ENCODE measurements around the gene MEF2D. TPM values are rescaled to one million over a fixed set of nuclear protein-coding genes. Genes with fewer than 3 reads are reported as not detected.

Gene MEF2D
- total RNA-seq, 1 donor from 2014 or later = 29.7 TPM

DNA sequence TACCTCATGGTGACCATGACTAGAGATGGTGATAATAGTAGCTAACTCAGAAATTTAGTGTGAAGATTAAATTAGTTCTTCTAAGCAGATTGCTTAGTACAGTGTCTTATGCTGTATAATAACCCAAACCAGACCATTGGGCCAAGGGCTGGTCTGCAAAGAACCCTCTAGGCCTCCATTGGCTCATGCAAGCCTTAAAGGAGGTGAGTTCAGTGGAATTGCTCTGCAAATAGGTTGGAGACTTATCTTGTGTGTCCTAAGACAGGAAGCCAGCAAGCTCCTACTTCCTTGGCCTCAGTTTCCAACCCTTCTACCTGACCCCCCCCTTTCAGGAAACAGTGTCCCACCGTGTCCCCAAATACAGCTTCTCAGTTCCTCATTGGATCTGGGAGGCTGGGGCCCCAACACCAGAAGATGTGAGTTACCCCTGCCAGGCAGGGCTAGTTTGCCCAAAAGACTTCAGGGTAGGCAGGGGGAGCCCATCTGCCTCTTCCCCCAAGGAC is 1.9 kb upstream of the MEF2D start:
- intact Hi-C loops (cut with micrococcal nuclease) = loop anchor here (5.0 to 10.0 kb wide), 2 partner anchors 632 to 1500 kb away; partner anchors contain the start of genes ETV3 and ZBTB7B

DNA sequence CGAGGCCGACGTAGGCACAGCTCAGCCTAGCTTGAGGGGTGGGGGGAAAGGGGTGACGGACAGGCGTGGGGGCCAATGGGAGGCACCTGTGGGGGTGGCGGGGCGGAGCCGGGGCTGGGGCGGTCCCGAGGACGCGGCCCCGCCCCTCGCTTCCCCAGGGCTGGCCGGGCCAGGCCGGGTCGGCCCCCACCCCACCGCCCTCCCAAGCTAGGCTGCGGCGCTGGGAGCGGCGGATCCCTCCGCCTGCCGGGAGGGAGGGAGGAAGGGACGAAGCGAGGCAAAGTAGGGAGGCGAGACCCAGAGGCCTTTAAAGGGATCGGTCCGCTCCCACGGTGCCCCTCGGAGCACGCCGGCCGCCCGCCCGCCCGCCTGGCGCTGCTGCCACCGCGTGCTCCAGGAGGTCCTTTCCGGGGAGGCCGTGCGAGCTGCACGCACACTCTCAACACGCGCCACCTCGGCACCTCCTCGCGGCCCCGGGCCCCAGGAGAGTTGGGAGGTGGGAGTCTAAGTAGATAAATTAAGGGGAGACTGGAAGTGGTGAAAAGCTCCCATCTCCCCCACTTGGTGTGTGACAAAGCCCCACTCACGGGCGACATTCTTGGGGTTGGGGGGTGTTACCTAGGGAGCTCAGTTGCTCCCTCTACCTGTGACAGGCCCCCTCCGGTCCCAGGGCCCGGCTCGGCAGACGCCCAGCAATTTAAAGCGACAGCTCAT is 375 bp upstream of the MEF2D start:
- intact Hi-C loops (cut with micrococcal nuclease) = loop anchor here (1.0 to 10.0 kb wide), 8 partner anchors 12 to 1499 kb away; partner anchors contain the start of genes CCT3, ETV3, GPATCH4 and PRCC

DNA sequence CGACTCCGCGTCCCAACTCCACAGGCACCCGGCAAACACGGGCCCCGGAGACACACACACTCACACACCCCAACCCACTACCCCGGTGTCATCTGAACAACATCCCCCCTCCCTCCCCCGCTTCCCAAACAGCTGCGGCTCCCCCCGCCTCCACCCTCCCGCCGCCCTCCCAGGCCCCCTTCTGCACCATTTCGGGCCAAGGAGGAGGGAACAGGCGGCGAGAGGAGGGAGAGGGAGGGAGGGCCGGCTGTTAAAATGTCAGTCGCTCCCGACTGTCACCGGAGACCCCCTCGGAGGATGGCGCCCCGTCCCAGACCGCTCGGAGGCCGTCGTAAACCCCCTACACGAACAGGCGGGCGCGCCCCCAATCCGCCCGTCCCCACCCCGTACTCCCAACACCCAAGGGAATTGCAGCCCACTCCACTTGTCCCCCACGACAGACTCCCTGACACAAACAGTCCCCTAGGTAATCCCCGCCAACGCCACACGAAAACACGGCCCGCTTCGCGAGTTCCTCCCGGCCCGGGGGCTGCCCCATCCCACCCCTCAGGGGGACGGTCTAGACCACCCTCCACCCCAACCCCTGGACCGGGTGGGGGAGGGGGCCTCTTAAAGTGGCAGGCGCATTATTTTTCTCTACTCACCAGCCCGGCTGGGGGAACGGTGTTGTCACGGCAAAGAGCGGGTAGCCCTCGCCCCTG is 583 bp downstream of the MEF2D start:
- intact Hi-C loops (cut with micrococcal nuclease) = loop anchor here (1.0 to 10.0 kb wide), 6 partner anchors 11 to 1498 kb away; partner anchors contain the start of genes ETV3, GPATCH4 and ZBTB7B

DNA sequence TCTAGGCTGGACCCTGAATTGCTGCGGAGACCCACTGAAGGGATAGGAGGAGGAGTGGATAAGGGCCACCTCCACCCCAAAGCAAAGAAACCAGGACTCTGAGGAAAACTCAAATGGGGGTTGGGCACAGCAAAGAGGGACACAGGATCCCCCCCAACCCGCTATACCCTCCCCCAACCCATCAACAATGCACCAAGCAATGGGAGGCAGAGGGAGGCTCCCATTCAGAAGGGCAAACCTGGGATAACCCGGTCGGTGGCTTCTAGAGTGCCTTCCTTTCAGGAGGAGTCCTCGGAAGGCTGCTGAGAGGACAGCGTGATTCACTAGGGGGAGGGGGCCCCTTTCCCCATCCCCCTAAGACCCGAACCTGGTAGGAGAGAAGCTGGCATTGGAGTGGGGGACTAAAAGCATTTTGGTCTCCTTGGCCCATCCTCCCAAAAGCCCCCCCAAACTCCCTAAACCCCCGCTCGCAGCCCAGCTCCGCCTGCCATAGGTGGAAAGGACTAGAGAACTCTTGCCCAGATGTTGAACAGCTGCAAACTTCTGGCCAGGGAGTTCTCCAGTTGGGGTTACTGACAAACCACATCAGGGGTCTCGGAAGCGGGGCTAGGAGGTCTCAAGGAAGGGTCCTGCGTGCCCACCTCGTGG is 1.3 kb downstream of the MEF2D start:
- intact Hi-C loops (cut with micrococcal nuclease) = no loop called here

DNA sequence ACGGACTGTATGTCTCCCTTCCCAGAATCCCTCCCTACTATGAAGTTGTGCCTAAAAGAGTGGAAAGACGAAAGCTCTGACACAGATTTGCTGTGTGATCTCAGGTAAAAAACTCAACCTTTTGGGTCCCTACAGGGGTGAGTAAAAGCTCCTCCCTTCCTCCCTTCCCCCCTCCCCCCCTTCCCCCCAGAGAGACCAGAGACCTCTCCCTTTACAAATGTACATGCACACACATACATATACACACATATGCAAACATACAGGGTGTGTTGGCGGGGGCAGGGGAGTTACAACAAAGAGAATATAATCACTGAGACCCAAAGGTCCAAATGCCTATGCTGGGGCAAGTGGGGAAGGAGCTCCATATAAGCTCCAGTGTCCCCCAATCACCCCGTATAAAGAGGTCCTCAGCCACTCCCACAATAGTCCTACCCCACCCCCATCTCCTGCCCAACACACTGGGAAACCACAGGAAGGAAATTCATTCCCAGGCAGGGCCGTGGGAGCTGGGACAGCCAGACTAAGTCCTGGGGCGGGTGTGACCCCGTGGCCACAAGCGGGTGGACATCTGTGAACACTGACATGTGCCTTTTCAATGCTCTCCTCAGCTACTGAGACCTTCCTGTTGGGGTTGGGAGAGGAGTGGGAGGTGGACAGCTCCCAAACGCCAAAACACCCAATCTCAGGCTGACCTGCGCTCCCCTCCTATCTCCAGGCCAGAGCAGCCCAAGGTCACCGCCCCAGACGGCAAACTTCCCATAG is 2.0 kb downstream of the MEF2D start:
- intact Hi-C loops (cut with micrococcal nuclease) = no loop called here

DNA sequence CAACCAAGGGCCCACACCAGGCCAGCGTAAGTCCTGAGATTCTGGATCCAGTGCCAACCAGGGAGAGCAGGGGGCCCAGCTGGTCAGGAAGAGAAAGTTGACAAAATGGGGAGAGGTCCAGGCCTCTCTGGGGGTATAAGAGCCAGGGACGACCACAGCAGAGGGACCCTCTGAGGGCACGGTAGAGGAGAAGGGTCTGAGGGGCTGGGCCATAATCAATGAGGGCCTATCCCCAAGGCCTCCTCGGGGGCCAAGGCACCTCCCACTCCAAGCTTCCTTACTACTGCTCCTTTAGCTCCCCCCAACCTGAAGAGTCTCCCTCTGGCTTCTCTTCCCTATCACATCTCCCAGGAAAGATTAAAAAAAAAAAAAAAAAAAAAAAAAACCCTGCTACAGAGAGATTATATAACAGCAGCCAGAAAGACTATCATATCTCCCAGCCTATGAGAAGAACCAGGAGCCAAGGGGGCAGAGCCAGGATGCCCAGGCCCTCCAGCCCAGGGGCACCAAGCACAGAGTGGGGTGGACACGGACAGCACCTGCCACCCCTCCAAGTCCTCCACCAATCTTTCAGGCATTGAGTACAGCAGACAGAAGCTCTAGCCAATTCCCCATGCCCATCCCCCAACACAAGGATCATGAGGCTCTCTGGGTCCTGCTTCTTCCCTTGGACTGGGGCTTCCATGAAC is 2.7 kb downstream of the MEF2D start:
- intact Hi-C loops (cut with micrococcal nuclease) = no loop called here

DNA sequence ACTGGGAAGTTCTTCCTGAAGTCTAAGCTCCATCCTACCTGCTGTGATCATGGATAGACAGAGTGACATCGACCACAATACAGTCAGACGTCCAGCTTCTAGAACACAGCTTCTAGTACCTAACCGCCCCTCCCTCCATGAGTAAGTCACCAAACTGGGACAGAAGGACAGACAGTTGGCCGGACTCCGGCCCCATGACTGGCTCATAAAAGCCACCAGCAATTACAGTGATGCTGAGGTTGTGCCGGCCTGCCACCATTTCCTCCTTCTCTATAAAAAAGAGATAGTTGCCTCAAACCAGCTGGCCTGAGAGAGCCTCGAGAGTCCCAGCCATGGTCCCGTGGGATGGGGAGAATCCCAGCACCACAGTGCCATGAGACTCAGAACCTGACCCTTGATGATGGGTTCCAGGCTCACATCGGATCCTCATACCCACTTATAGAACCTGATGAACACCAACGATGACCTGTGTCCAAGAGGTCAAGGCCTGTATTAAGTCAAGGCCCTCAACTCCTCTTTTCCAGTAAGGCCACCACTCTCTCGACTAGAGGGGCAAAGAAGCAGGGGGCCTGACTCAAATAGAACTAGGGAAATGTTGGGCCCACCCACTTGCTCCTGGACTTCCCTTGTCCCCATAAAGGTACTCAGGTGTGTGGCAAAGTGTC is 3.4 kb downstream of the MEF2D start:
- intact Hi-C loops (cut with micrococcal nuclease) = no loop called here

DNA sequence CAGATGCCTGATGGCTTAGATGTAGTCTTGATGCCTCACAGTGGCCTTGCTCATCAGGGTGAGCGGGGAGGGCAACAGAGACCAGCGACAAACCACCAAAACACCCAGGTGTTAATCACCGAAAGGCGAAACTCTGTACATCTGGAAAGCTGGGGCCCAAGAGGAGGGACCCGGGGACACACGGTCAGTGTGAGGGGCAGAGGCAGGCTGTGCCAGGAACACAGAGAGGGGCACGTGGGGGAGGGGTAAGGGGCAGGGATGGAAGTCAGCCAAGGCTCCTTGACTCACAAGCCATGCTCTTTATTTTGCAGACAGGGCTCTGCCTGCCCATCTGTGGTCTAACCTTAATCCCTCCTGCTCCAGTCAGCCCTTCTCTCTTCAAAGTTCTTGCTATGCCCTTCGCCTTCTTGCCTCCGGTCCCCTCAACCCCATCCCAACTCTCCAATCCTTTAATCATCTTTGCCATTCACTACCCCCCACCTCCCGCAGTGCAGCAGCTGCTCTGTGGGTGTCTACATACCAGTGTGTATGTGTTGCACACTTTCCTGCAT is 4.3 kb downstream of the MEF2D start:
- intact Hi-C loops (cut with micrococcal nuclease) = no loop called here

DNA sequence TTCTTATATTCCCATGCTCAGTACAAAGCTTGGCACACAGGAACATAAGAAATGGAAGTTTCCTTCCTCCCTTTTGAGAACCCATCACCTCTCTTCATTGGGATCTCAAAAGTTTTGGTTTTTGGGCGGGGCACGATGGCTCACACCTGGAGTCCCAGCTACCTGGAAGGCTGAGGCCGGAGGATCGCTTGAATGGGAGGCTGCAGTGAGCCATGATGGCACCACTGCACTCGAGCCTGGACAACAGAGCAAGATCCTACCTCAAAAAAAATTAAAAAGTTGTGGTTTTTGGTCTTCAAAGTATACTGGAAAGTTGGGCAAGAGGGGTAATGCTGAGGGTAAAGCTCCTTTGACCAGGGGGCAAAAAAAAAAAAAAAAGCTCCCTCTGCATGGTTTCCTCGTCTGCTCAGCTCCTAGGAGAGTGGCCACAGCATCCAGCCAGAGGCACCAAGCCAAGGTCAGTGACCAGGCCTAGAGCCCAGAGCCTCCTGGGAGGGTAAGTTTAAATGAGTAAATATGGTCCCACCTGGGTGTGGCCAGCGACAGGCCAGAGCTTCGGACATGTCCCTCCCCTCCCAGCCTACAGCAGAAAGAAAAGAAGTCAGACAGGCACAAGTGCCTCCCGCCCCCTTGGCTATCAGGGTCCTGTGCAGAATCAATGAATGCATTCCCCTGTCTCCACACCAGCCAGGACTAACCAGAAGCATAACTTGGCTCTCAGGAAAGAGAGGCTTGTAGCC is 5.0 kb downstream of the MEF2D start:
- intact Hi-C loops (cut with micrococcal nuclease) = no loop called here

DNA sequence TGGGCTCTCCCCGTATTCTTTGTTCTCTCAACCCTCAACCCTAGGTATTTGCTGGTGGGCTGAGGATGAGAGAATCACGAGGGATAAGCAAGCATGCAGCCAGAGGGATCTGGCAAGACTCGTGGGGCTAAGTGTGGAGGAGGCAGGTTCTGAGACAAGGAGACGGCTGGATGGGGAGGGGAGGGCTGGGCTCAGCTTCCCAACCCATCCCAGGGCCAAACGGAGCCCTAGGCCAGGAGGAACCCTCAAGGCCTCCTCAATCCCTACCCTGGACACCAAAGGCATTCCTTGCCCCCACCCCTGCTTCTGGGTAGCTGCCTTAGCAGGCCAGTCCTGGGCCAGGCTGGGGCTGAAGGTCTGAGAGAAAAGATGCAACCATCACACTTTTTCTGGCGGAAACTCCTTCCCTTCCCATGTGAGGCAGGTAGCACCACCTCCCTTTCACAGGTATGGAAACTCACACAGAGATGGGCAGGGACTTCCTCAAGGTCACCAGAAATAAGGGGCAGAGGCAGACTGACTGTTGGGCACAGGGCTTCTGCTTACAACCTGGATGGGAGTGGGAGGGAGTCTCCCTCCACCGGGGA is 6.2 kb downstream of the MEF2D start:
- intact Hi-C loops (cut with micrococcal nuclease) = no loop called here

DNA sequence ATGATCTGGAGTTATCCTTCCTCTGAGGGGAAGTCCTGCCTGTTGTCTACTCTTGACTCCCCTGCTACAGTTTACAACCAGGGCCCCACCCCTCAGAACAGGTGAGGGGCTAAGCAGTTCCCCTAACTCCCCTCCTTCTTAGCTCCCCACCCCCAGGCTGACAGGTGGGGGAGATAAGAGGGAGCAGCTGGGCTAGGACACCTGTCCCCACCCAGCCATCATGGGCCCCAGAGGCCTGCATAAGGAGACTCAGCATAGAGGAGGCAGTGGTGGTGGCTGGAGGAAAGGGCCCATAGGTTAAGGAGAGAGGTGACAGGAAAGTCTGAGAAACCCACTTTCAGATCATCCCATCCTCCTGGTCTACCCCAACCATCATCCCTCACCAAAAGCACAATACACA is 6.8 kb downstream of the MEF2D start:
- intact Hi-C loops (cut with micrococcal nuclease) = no loop called here

DNA sequence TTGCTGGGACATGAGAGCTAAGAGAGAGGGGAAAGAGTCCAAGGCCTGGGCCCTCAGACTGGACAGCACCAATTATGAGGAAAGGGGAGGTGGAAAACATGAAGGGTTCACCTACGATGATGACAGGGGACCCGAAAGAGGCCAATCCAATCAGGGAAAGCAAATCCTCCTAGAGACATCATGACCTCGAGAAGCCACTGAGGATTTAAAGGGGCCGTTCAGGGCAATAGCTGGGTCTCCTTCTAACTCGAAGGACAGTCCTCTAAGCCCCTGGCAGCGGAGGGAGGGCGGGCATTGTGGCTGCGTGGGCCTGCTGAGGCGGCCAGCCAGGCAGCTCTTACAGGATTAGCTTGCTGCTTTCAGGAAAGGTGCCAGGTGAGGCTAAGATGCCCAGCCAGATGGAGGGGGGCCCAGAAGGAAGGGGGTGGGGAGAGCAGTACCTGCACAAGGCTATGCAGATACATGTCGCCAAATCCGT is 7.4 kb downstream of the MEF2D start:
- intact Hi-C loops (cut with micrococcal nuclease) = no loop called here

DNA sequence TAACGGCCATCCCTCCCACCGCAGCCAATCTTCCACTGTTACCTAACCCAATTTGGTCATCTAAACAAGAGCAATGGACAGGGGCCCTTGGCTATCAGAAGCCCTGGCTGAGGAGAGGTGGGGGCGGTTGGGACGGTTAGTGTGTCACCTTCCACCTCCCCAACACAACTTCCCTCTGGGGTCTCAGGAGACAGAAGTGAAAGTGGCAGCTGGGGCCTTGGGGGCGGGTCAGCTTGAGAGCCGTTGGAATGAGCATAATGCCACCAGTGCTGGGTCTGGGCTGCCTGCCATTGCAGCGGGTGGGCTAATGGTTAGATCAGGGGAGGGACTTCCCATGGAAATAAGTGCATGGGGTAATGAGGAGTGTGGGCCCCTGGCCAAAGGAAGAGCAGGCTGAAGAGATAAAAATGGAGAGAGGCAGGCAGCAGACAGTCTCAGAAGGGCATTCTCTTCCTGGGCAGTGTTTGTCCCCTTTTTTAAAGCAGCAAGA is 7.9 kb downstream of the MEF2D start:
- intact Hi-C loops (cut with micrococcal nuclease) = no loop called here

DNA sequence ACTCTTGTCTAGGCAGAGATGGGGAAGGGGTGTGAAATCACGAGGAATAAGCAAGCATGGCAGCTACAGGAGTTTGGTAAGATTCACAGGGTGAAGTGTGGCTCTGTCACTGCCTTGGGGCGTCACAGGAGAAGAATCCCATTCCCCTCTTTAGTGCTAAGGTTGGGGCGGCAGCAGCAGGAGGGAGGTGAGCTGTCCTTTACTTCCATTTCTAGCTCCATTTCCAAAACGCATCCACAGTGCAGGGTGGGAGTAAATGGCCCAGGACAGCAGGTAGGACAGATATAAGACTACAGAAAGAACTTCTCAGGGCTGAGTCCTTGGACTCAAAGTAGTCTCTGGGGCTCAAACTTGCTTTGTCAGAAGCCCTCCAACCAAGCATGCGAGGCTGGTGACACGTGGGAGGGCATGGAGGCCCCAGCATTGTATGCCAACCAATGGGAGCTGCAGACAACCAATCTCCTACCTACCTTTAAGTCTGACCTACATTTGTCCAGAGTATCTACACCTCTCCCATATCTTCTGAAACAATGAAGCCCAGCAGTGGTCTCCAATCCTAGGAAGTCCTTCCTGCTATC is 8.5 kb downstream of the MEF2D start:
- intact Hi-C loops (cut with micrococcal nuclease) = no loop called here

DNA sequence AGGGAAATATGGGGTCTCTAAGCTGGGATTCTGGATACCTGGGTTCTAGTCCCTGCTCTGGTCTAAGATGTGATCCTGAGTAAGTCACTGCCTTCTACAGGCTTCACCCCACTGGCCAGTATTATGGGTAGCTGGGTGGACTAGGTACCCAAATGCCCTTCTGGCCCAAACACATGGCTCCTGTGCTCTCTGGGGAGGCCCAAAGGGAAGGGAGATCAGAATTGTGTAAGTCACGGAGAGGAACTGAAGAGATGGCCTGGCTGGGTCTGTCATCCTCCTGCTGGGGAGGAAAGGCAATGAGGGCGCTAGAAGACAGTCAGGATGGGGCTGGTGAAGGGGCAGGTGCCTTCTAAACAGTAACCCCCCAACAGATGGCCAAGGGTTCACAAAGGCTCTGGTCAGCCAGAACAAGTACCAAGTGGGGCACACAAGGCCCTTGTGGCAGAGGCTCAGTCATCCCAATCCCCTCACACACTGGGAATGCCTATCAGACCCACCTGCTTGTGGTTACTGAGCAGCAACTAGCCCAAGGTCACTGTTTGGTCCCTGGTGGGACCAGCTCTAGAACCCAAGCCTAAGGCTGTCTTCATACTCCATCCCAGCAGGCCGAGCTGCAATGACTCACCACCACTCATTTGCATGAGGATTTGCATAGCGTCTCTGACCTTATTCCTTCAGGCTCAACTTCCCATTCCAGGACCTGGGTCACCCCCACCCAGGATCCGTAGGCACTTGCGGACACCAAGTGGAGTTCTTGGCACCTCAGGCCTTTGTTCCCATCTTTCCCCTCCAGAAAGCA is 9.2 kb downstream of the MEF2D start:
- intact Hi-C loops (cut with micrococcal nuclease) = no loop called here

DNA sequence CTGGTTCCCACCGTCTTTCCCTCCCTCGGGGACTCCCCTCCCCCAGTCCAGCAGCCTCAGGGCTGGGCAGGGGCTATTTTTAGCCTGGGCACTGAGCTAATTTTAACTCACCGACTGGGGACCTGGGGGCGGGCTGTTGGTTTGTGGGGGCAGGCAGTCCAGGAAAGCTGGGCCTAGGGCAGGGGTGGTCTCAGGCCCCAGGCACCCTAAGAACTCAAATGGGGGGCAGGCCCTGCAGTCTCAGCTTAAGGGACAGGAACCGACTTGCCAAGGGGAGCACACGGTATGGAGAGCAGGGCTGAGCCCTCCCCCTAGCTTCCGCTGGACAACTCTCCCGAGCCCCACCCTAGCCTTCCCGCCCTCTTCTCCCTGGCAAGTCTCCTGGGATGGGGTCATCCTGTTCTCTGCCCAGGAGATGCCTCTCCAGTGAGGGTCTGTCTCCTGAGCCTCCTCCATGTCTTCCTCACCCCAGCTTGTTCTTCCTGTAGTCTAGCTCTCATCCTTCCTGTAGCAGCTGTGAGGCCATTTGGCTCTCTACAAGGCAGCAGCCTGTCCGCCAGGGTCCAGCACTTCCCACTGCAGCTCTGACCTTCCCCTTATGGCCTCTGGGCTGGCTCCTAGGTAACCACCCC is 10.1 kb downstream of the MEF2D start:
- intact Hi-C loops (cut with micrococcal nuclease) = no loop called here

DNA sequence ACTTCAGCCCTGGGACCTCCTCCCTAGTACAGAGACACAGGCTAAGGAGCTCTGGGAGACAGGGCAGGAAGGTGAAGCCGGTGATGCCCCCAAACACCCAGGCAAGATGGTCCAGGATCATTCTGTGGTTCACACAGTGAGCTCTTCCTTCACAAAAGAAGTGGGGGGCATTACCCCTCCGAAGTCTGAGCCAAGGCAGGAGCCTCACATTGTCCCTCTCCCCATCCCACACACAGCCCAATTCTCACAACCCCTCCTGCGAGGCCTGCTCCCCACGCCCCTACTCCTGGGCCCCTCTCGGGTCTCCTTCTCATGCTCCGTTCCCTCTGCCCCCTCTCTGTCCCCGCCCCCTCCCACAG is 10.7 kb downstream of the MEF2D start:
- intact Hi-C loops (cut with micrococcal nuclease) = loop anchor here (1.0 kb wide), 1 partner anchor 10 kb away; the partner anchor contains the start of gene MEF2D

All from T-helper 2 cell treated with Interferon-gamma antibody and Interleukin-4, amounts not matched to agents 100 ng/mL and 5 ng/mL, for 36 hours (primary cell).